KBM-7 (cell line): ENCODE measurements around the gene METAP1D.

Experiments
- DNase-seq: peaks from one replicate; pipeline ENCODE4 v3.0.0-alpha.2; 2015
- in situ Hi-C: fragments of 300-500 bp; cut with MboI; formaldehyde crosslinking; loops from 2 replicates; pipeline ENCODE4 v1.14.3; 2020; ENCODE audit warnings: low sequenced_read_pairs, low pct_unique_long_range_greater_than_20kb, mixed read lengths

Gene METAP1D

GRCh38 chr2:172070936-172071335, 71.2 kb downstream of the METAP1D start:
- in situ Hi-C loops, result no loop called here
- no peak for DNase-seq

DNA sequence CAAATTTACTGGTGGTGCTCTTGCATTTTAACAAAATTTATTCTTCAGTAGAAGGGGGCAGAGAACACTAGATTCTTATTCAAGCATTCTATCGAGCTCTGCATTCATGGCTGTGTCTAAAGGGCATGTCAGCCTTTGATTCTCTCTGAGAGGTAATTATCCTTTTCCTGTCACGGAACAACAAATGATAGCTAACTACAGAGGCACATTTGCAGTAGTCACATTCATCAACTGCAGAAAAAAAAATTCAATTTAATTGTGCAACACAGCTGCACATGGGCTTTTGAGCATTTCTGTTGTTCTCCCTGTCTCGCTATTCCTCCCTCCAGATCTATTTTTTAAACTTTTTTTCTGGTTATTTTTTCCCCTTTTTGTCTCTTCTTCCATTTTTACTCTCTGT, 72.5 kb downstream of the METAP1D start:
- in situ Hi-C loops, result no loop called here
- DNase-seq, result no peak

DNA sequence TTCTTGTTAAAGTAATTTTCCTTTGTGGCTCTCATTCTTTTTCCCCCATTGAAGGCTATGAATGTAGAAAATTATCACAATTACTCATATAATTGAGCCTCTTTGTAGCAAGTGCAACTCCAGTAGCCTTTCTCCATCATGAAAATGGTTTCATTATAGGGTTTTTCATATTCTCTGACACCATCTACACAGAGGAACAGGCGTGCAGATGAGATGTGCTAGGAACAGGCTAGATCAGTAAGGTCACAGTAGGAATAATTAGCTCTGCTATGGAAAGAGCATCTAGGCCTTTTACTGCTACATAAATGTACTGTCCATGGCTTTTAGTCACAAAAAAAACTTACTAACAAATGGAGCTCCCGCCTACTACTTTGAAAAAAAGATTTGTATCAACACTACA, 73.0 kb downstream of the METAP1D start:
- DNase-seq, result no peak
- in situ Hi-C loops, result no loop called here

GRCh38 chr2:172073518-172073917, 73.8 kb downstream of the METAP1D start:
- no peak for DNase-seq
- in situ Hi-C loops, result no loop called here

DNA sequence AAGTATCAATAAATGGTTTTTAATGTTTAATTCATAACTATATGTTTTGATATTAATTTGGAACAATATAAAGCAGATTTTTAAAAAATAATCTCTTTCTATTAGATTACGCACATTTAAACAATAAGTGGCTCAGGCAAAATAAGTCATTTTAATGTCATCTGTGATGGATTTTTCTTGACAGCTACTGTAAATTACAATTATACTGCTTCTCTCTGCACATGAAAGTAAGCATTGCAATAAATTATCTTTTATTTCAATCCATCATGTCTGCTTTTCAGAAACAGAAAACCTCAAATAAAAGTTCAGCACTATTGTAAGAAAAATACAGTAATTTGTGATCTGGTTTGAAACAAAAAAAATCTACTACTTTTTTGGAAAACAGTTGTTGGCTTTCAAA, 74.5 kb downstream of the METAP1D start:
- DNase-seq, result no peak
- in situ Hi-C loops, result no loop called here

DNA sequence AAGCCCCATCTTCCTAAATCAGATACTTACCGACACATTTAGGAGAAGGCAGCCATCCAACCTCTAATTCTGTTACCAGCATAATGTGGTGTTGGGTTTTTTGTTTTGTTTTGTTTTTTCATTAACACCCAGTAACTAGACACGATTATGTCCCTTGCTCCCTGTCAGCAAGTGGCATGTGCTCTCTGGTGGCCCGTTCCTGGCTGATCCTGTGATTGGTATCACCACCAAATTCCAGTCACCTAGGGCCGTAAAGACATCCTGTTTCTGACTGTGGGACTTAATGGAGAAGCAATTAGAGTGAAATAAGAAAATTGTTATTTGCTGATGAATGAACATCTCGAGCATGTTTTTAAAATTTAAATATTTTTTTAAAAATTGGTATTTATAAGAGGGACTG, 79.7 kb downstream of the METAP1D start:
- in situ Hi-C loops, result no loop called here
- no peak for DNase-seq

GRCh38 chr2:172079838-172080640, 80.3 kb downstream of the METAP1D start:
- in situ Hi-C loops, result no loop called here

GRCh38 chr2:172080641-172081220, 81.0 kb downstream of the METAP1D start:
- in situ Hi-C loops, result no loop called here
- no peak for DNase-seq

More at GRCh38 chr2:172079838-172080640, 80.3 kb downstream of the METAP1D start:
- peak; percentile 76 for DNase-seq

- in situ Hi-C loops, result no loop called here
- no peak for DNase-seq
These were observed 81.7 kb downstream of the METAP1D start for GRCh38 chr2:172081221-172082022.

GRCh38 chr2:172082105-172082943, 82.6 kb downstream of the METAP1D start:
- no peak for DNase-seq
- in situ Hi-C loops, result no loop called here

- DNase-seq, result no peak
- in situ Hi-C loops, result no loop called here
These were observed 83.3 kb downstream of the METAP1D start for GRCh38 chr2:172082944-172083627.

- in situ Hi-C loops, result no loop called here
- no peak for DNase-seq
These were observed 84.1 kb downstream of the METAP1D start for GRCh38 chr2:172083628-172084394.

GRCh38 chr2:172084395-172084644, 84.6 kb downstream of the METAP1D start:
- no peak for DNase-seq
- in situ Hi-C loops, result no loop called here

DNA sequence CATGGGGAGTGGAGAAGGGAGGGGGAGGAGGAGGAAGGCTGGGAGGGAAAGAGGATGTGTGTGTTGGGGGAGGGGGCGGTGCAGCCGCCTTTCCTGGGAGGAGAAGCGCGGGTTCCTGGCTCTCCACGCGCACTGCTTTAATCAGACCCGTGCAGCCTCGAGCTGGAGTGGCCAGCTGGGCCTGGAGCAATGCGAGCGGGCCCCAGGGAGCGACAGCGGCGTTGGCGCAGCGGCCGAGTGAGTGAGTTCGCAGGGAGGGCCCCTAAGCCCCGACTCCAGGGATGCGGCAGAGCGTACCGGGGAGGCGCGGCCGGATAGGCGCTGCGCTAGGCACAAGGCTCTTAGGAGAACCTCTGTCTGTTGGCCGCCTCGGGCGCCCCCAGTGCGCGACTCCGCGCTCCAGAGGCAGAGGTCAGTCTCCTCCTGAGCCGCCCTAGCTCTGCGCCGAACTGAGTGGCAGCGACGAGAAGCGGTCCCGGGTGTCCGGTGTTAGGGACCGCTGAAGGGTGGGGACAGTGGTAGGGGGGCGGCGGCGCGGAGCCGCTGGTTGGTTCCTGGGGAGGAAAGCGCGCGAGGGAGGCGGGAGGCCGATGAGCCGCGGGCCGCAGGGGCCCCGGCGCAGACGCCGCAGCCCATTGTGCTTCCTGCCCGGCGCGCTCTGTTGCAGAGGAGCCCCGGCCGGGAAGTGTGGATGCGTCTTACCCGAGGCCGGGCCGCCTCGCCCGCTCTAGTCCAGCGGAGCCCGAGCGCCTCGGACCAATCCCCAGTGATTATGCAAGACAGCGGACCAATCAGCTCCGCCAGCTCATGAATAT, 85.1 kb downstream of the METAP1D start:
- in situ Hi-C loops, result no loop called here
- DNase-seq, result peak; percentile 96

- DNase-seq, result no peak
- in situ Hi-C loops, result no loop called here
These were observed 85.9 kb downstream of the METAP1D start, which contains the start of gene DLX1 for GRCh38 chr2:172085460-172086159. Gene DLX1, plus strand, starts transcription at chr2:172085507. Its CDS starts 171 bp downstream, at chr2:172085678.

GRCh38 chr2:172086241-172087206, 86.8 kb downstream of the METAP1D start:
- no peak for DNase-seq
- in situ Hi-C loops, result no loop called here
